Lower leg skin (tissue), 3 donors: Measurements from ENCODE around the gene PRDM16.

Experiments used
- CTCF ChIP-seq, 3 donors: fragments of 450-650 bp; IDR thresholded peaks; one replicate each; pipeline ENCODE4 v1.5.1; 2016; ENCODE audit warnings: antibody characterized with exemption in 3 of 3, mild to moderate bottlenecking in 3 of 3, moderate library complexity in 2 of 3
- POLR2A ChIP-seq, 2 donors: fragments of 450-650 bp; IDR thresholded peaks; one replicate each; pipeline ENCODE4 v1.6.1; 2016 to 2017; ENCODE audit warnings: antibody characterized with exemption in 2 of 2, mild to moderate bottlenecking in 1 of 2, moderate library complexity in 1 of 2

- no peak for TF ChIP-seq CTCF (IDR thresholded peaks at IDR 0.05)
- no peak for TF ChIP-seq POLR2A (IDR thresholded peaks at IDR 0.05)
Measured at GRCh38 chr1:3417082-3417739, 348.2 kb downstream of the PRDM16 start.
